Epithelial cell of esophagus (primary cell): Measurements from ENCODE around the gene ZBTB20.

ENCODE experiments used
- DNase-seq: peaks from one replicate; pipeline ENCODE4 v3.0.0; 2010; ENCODE audit warnings: low read depth
- H3K4me3 ChIP-seq: 2 replicates; pipeline ENCODE4 v1.5.1; 2011; ENCODE audit warnings: mild to moderate bottlenecking, low read length, control low read depth
- TF ChIP-seq, protein P1 (sequence below): IDR thresholded peaks from 2 replicates; pipeline ENCODE4 v1.5.1; 2011; ENCODE audit warnings: low read depth, mild to moderate bottlenecking, low read length, control low read depth, inconsistent platforms; ENCODE audit not compliant: insufficient read depth; ENCODE audit errors: missing control alignments

ZBTB20 gene

DNA sequence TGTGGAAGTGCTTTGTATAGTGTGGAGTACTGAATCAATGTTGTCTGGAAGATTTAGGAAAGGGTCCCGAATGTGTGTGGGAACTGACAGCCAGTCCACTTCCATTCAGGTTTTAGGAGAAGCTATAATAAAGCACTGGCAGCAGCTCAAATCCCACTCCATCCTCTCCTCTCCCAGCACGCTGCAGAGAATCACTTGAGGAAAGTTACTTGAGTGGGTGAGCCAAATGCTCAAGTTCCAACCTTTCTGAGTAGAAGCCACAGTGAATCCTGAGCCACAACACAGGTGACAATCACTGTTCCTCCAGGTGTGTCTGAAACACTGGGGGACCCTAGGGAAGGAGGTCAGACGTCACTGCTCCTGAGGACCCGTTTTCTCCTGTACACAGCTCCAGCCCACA, 746.7 kb downstream of the ZBTB20 start:
- H3K4me3 ChIP-seq = no peak overlapping the region
- DNase-seq = no peak
- TF ChIP-seq, protein P1, sequence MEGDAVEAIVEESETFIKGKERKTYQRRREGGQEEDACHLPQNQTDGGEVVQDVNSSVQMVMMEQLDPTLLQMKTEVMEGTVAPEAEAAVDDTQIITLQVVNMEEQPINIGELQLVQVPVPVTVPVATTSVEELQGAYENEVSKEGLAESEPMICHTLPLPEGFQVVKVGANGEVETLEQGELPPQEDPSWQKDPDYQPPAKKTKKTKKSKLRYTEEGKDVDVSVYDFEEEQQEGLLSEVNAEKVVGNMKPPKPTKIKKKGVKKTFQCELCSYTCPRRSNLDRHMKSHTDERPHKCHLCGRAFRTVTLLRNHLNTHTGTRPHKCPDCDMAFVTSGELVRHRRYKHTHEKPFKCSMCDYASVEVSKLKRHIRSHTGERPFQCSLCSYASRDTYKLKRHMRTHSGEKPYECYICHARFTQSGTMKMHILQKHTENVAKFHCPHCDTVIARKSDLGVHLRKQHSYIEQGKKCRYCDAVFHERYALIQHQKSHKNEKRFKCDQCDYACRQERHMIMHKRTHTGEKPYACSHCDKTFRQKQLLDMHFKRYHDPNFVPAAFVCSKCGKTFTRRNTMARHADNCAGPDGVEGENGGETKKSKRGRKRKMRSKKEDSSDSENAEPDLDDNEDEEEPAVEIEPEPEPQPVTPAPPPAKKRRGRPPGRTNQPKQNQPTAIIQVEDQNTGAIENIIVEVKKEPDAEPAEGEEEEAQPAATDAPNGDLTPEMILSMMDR = no peak

DNA sequence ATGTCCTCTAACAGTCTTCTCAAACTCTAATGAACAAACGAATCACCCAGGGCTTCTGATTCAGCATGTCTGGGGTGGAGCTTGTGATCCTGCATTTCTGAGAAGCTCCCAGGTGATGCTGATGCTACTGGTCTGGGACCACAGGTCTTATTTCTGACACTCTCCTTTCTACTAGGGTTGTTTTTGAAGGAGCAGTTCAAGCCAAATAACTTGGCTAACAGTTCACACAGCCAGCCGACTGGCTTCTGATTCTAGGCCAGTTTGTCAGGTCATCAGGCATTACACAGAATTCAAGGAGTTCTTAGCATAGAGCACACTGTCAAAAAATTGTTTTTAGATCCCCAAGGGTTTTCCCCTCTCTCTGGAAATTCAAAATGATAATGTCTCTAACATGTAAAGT, 752.5 kb downstream of the ZBTB20 start:
- no peak overlapping the region for H3K4me3 ChIP-seq
- TF ChIP-seq, protein P1 = no peak
- peak; percentile 18 for DNase-seq

DNA sequence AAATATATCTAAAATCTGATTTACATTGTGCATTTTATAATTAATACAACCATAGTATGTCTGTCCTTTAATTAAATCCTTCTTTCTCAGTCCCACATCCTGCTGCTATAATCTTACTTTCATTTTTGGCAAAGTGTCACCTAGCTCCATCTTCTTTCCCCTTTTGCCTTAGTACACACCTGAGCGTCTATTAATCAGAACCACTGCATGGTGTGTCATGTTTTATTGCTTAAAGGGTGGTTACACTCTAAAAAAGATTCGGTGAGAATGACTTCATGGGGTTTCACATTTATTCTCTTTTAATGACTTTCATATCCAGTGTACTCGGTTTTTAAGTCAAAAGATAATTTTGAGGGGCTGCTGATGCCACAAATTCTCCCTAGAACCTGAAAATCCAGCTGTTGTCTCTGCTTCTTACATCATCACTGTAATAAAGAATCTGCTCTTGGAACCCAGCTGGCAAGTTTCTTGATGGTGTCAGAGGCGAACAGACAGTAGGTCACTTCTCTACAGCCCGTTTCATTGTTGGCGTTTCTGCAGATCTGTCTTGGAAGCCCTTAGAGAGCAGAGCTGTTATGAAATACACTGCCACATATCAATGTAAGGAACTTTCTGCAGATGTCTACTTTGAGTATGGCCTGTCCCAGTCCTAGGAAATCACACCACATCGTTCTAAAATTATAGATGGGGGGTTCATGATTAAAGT, 753.6 kb downstream of the ZBTB20 start:
- TF ChIP-seq, protein P1 = no peak
- no peak for DNase-seq
- H3K4me3 ChIP-seq = no peak overlapping the region

DNA sequence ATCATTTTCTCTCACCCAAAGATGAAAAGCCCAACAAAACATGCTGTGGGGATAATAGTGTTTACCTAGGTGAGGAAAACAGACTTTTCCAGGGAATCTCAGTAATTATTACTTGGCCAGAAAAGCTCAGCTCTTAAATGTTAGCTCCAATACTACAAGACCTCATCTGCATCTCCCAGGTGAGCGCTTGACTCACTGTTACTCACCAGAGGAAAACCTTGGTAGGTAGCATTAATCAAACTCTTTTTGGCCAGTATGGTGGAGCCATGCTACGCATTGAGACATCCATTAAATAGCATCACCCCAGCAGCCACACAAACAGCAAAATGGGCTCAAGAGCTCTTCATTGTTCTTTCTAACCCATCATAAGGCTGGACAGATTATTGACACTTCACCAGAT, 754.3 kb downstream of the ZBTB20 start:
- peak; percentile 41 for DNase-seq
- TF ChIP-seq, protein P1 = no peak
- H3K4me3 ChIP-seq = no peak overlapping the region

DNA sequence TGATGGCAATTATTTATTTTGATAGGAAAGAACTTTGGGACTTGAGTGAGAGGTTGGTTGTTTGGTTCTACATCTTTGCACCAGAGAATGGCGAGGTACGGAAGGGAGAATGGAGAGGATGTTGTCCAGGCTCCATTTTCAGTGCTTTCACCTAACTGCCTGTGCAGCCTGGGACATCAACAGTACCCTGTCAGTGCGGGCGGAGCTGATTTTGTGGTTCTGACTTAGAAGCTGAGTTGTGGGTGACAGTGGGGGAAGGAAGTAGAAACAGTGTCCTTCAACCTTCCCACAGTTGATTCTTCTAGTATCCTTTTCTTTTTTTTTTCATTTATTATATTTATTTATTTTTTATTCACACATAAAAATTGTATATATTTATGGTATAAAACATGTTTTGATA, 757.9 kb downstream of the ZBTB20 start:
- TF ChIP-seq, protein P1 = no peak
- H3K4me3 ChIP-seq = no peak overlapping the region
- no peak for DNase-seq

DNA sequence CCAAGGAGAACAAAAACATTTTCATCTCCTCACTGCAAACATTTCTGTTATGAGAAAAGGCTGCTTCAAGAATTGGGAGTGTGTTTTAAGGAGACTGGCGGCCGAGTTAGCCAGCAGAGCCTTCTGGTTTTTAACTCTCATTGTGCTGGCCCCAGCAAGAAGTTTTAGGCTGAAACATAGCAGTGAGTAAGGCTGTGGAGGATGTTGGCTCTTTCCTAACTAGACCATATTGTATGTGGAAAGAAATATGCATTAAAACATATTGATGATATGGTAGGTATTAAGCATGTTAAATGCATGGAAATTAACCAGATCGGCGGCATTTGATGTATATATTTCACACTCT, 762.6 kb downstream of the ZBTB20 start:
- no peak for DNase-seq
- no peak overlapping the region for H3K4me3 ChIP-seq
- TF ChIP-seq, protein P1 = no peak

DNA sequence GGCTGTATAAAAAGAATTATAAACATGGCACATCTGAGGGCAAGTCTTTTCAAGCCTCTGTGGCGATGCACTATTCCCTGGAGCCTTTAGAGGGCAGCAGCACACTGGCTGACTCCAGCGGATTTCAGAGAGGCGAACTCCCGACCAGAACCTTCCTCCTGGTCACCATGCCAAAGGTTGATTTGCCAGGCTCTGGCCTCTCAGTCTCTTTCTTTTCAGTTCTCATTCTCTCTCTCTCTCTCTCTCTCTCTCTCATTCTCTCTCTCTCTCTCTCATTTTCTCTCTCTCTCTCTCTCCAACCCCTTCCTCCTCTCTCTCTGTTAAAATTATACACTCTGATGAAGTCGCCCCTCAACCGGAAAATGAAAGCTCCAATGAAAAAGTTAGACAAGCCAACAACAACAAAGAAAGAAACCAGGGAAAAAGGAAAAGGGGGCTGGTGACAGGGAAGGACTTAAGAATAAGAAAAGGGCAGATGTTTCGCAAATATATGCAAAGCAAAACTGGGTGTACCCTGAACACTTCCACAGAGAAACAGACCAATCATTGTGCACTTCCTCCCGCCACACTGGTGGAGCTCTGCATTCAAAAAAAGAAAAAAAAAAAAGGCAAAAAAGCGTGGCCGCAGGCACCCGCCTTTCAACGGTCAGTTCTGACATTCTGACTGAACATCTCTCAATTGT, 763.1 kb downstream of the ZBTB20 start:
- DNase-seq = peak; percentile 77
- TF ChIP-seq, protein P1 = peak; percentile 98
- H3K4me3 ChIP-seq = peak overlapping the region; percentile 26
